ENCODE measurements around the gene ZIK1. TPM values are rescaled to one million over a fixed set of nuclear protein-coding genes. Genes with fewer than 3 reads are reported as not detected.

The ZIK1 gene
- total and polyA plus RNA-seq, 2 experiments from 2014 or later, result 3.8 to 7.1 TPM

GRCh38 chr19:57572415-57572947 lies 11.5 kb upstream of the ZIK1 start:
- Histone ChIP-seq H3K9me3 (ENCODE audit: low read depth) (peaks cover 42% of the 10 kb centered on the region), H3K4me3 (no peak overlapping the region), H3K9me2 (replicated peaks; ENCODE audit: insufficient read depth) (no peaks in the 10 kb centered on the region), H3K36me3 (replicated peaks; ENCODE audit: insufficient read depth, low read depth) (peaks cover 21% of the 10 kb centered on the region), H2AFZ (no peak overlapping the region), H3K4me2 (no peak overlapping the region), H3K27me3 (no peaks in the 10 kb centered on the region), H3K79me2 (peaks cover 13% of the 10 kb centered on the region), H4K20me1 (ENCODE audit: insufficient read depth, poor library complexity, severe bottlenecking) (no peaks in the 10 kb centered on the region), H3K4me1 (ENCODE audit: insufficient read depth) (peaks cover 1% of the 10 kb centered on the region), H3K27ac (no peak overlapping the region)
- no peak for DNase-seq (ENCODE audit: low spot score)
- 97% methylated on average over 3 of the region's 3 CpGs for WGBS (ENCODE audit: low lambda C conversion rate, missing lambda C conversion rate)
- TF ChIP-seq EZH2phosphoT487 (IDR thresholded peaks at IDR 0.05; ENCODE audit: low read depth, severe bottlenecking, unreplicated experiment) (no peak), EZH2 (IDR thresholded peaks at IDR 0.05; ENCODE audit: borderline replicate concordance) (no peak), CTCF (IDR thresholded peaks at IDR 0.05; ENCODE audit: poor library complexity) (no peak)

- Histone ChIP-seq H3K36me3 (replicated peaks; ENCODE audit: insufficient read depth, low read depth) (peaks cover 20% of the 10 kb centered on the region), H3K27ac (no peak overlapping the region), H3K4me2 (no peak overlapping the region), H3K27me3 (no peaks in the 10 kb centered on the region), H3K9me3 (ENCODE audit: low read depth) (peaks cover 41% of the 10 kb centered on the region), H3K9me2 (replicated peaks; ENCODE audit: insufficient read depth) (no peaks in the 10 kb centered on the region), H3K4me3 (no peak overlapping the region), H3K79me2 (peaks cover 23% of the 10 kb centered on the region), H2AFZ (no peak overlapping the region), H4K20me1 (ENCODE audit: insufficient read depth, poor library complexity, severe bottlenecking) (no peaks in the 10 kb centered on the region), H3K4me1 (ENCODE audit: insufficient read depth) (peaks cover 9% of the 10 kb centered on the region)
- DNase-seq (ENCODE audit: low spot score), result no peak
- TF ChIP-seq EZH2 (IDR thresholded peaks at IDR 0.05; ENCODE audit: borderline replicate concordance), result no peak
Observed at GRCh38 chr19:57576661-57577060, 7.3 kb upstream of the ZIK1 start.

- TF ChIP-seq EZH2 (IDR thresholded peaks at IDR 0.05; ENCODE audit: borderline replicate concordance) (no peak), CTCF (IDR thresholded peaks at IDR 0.05; ENCODE audit: poor library complexity) (peak; percentile 16)
- Histone ChIP-seq H4K20me1 (ENCODE audit: insufficient read depth, poor library complexity, severe bottlenecking) (no peaks in the 10 kb centered on the region), H3K27me3 (no peaks in the 10 kb centered on the region), H3K79me2 (peaks cover 23% of the 10 kb centered on the region), H3K4me3 (peak within 1 kb of the TSS; percentile 64), H3K4me2 (peak within 1 kb of the TSS; percentile 96), H3K9me3 (ENCODE audit: low read depth) (peaks cover 25% of the 10 kb centered on the region), H2AFZ (peak within 1 kb of the TSS; percentile 77), H3K4me1 (ENCODE audit: insufficient read depth) (peaks cover 13% of the 10 kb centered on the region), H3K9me2 (replicated peaks; ENCODE audit: insufficient read depth) (no peaks in the 10 kb centered on the region), H3K36me3 (replicated peaks; ENCODE audit: insufficient read depth, low read depth) (peaks cover 12% of the 10 kb centered on the region), H3K27ac (peak within 1 kb of the TSS; percentile 72)
- WGBS (ENCODE audit: low lambda C conversion rate, missing lambda C conversion rate), result under 1% methylated on average over 56 of the region's 62 CpGs
- peak; percentile 99 for DNase-seq (ENCODE audit: low spot score)
Observed at GRCh38 chr19:57578487-57579205, 5.3 kb upstream of the ZIK1 start, which contains the start of gene ZNF416. Gene ZNF416 (minus strand): TSS chr19:57578911. CDS start chr19:57578704, 207 bp downstream.

- Histone ChIP-seq H3K4me3 (peak overlapping the region; percentile 35), H3K9me3 (ENCODE audit: low read depth) (no peaks in the 10 kb centered on the region), H3K4me2 (peak overlapping the region; percentile 90), H3K36me3 (replicated peaks; ENCODE audit: insufficient read depth, low read depth) (no peaks in the 10 kb centered on the region), H3K27me3 (no peaks in the 10 kb centered on the region), H3K79me2 (peaks cover 17% of the 10 kb centered on the region), H2AFZ (peak overlapping the region; percentile 97), H3K27ac (peak overlapping the region; percentile 78), H3K4me1 (ENCODE audit: insufficient read depth) (peaks cover 11% of the 10 kb centered on the region), H4K20me1 (ENCODE audit: insufficient read depth, poor library complexity, severe bottlenecking) (no peaks in the 10 kb centered on the region), H3K9me2 (replicated peaks; ENCODE audit: insufficient read depth) (no peaks in the 10 kb centered on the region)
- 72% methylated on average over 17 of the region's 21 CpGs for WGBS (ENCODE audit: low lambda C conversion rate, missing lambda C conversion rate)
- no peak for TF ChIP-seq EZH2phosphoT487 (IDR thresholded peaks at IDR 0.05; ENCODE audit: low read depth, severe bottlenecking, unreplicated experiment)
- TF ChIP-seq CTCF (IDR thresholded peaks at IDR 0.05; ENCODE audit: poor library complexity), result no peak
- no peak for TF ChIP-seq EZH2 (IDR thresholded peaks at IDR 0.05; ENCODE audit: borderline replicate concordance)
- no peak for DNase-seq (ENCODE audit: low spot score)
Observed at GRCh38 chr19:57583104-57583520, 833 bp upstream of the ZIK1 start.
